Umbilical cord (tissue), 2 donors: ENCODE data around the gene CHURC1. TPM values are rescaled to one million over a fixed set of nuclear protein-coding genes. Genes with fewer than 3 reads are reported as not detected.
"Not testable (repeated sequence)": the region's sequence is repeated elsewhere in the genome, so short reads cannot be mapped to it uniquely, and the experiment has no call there.

ENCODE experiments used
- DNase-seq: peaks from one replicate; pipeline ENCODE4 v3.0.0-alpha.2; 2015; ENCODE audit warnings: low spot score
- total RNA-seq: library from RNA; depleted of rRNA; stranded (reverse); fragments of >200 nt; gene quantifications from one replicate; pipeline ENCODE4 v1.2.3, GENCODE V29; 2014; ENCODE audit warnings: low replicate concordance; ENCODE audit not compliant: insufficient read depth

Gene CHURC1
- total RNA-seq, 1 donor from 2014 or later, result 87.4 TPM

- peak; percentile 29 for DNase-seq
Observed at GRCh38 chr14:64910847-64911495, 3.3 kb upstream of the CHURC1 start.

GRCh38 chr14:64912261-64912660 lies 2.0 kb upstream of the CHURC1 start:
- no peak for DNase-seq

GRCh38 chr14:64913477-64913876 lies 778 bp upstream of the CHURC1 start:
- DNase-seq, result not testable (repeated sequence)

GRCh38 chr14:64915029-64915424 lies 772 bp downstream of the CHURC1 start:
- DNase-seq, result no peak

GRCh38 chr14:64915797-64916196 lies 1.5 kb downstream of the CHURC1 start:
- DNase-seq, result no peak

- DNase-seq, result no peak
Observed at GRCh38 chr14:64918216-64918615, 4.0 kb downstream of the CHURC1 start.

- no peak for DNase-seq
Observed at GRCh38 chr14:64919215-64919614, 5.0 kb downstream of the CHURC1 start.

GRCh38 chr14:64919618-64920017 lies 5.4 kb downstream of the CHURC1 start:
- no peak for DNase-seq

GRCh38 chr14:64920465-64920864 lies 6.2 kb downstream of the CHURC1 start:
- DNase-seq, result no peak

- DNase-seq, result no peak
Observed at GRCh38 chr14:64923015-64923414, 8.8 kb downstream of the CHURC1 start.

- no peak for DNase-seq
Observed at GRCh38 chr14:64926398-64926995, 12.2 kb downstream of the CHURC1 start.

- no peak for DNase-seq
Observed at GRCh38 chr14:64927031-64927430, 12.8 kb downstream of the CHURC1 start.

GRCh38 chr14:64928239-64929013 lies 14.2 kb downstream of the CHURC1 start:
- no peak for DNase-seq

GRCh38 chr14:64929014-64929359 lies 14.7 kb downstream of the CHURC1 start:
- no peak for DNase-seq

GRCh38 chr14:64930085-64930843 lies 16.0 kb downstream of the CHURC1 start:
- DNase-seq, result peak; percentile 92

GRCh38 chr14:64931123-64931522 lies 16.9 kb downstream of the CHURC1 start:
- DNase-seq, result no peak

GRCh38 chr14:64932231-64932630 lies 18.0 kb downstream of the CHURC1 start:
- no peak for DNase-seq

GRCh38 chr14:64934338-64934929 lies 20.2 kb downstream of the CHURC1 start:
- DNase-seq, result no peak

GRCh38 chr14:64935508-64935907 lies 21.3 kb downstream of the CHURC1 start:
- no peak for DNase-seq

GRCh38 chr14:64937171-64937820 lies 23.0 kb downstream of the CHURC1 start:
- DNase-seq, result peak; percentile 71

GRCh38 chr14:64937821-64938193 lies 23.6 kb downstream of the CHURC1 start:
- peak; percentile 36 for DNase-seq
